Breast epithelium (tissue), 3 donors: ENCODE results near the gene CD86.

Experiments
- POLR2A ChIP-seq: fragments of 450-650 bp; IDR thresholded peaks from one replicate; pipeline ENCODE4 v1.6.1; 2016; ENCODE audit warnings: antibody characterized with exemption, mild to moderate bottlenecking, moderate library complexity
- POLR2AphosphoS5 ChIP-seq, 3 donors: sonication (generic); formaldehyde crosslinking; IDR thresholded peaks; one replicate each; pipeline ENCODE4 v1.6.1; 2017; ENCODE audit warnings: antibody characterized with exemption in 3 of 3
- TF ChIP-seq, protein P1 (sequence below), 3 donors: fragments of 450-650 bp; IDR thresholded peaks; one replicate each; pipeline ENCODE4 v1.5.1; 2016 to 2017; ENCODE audit warnings: antibody characterized with exemption in 3 of 3, mild to moderate bottlenecking in 3 of 3, moderate library complexity in 3 of 3

DNA sequence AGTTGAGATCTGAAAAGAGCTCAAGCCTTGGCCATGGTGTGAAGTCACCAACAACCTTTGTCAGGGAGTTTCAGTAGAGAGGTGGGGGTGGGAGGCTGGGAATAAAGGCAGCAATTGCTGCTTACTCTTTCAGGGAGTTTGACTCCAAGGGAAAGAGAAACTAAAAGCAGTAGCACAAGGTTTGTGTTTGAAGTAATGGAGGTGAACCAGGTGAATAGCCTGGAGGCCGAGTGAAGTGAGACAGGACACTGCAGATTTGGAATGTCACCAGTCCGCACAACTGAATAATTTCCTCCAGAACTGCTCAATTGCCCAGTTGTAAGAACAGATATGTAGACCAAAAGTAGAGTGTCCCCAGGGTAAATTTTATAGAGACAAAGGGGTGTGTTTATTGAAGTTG, 44.1 kb downstream of the CD86 start:
- TF ChIP-seq, protein P1, sequence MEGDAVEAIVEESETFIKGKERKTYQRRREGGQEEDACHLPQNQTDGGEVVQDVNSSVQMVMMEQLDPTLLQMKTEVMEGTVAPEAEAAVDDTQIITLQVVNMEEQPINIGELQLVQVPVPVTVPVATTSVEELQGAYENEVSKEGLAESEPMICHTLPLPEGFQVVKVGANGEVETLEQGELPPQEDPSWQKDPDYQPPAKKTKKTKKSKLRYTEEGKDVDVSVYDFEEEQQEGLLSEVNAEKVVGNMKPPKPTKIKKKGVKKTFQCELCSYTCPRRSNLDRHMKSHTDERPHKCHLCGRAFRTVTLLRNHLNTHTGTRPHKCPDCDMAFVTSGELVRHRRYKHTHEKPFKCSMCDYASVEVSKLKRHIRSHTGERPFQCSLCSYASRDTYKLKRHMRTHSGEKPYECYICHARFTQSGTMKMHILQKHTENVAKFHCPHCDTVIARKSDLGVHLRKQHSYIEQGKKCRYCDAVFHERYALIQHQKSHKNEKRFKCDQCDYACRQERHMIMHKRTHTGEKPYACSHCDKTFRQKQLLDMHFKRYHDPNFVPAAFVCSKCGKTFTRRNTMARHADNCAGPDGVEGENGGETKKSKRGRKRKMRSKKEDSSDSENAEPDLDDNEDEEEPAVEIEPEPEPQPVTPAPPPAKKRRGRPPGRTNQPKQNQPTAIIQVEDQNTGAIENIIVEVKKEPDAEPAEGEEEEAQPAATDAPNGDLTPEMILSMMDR (IDR thresholded peaks at IDR 0.05): no peak
- TF ChIP-seq POLR2A (no peak), POLR2AphosphoS5 (IDR thresholded peaks at IDR 0.05) (no peak)
